Measurements from ENCODE around the gene GINS3.
"Not testable (repeated sequence)": the region's sequence is repeated elsewhere in the genome, so short reads cannot be mapped to it uniquely, and the experiment has no call there.

The GINS3 gene

GRCh38 chr16:58393138-58393504, 850 bp downstream of the GINS3 start:
- no peak for DNase-seq

- DNase-seq, result not testable (repeated sequence)
Measured at GRCh38 chr16:58396897-58397296, 4.6 kb downstream of the GINS3 start.

- no peak for DNase-seq
Measured at GRCh38 chr16:58399718-58400633, 7.7 kb downstream of the GINS3 start.

DNA sequence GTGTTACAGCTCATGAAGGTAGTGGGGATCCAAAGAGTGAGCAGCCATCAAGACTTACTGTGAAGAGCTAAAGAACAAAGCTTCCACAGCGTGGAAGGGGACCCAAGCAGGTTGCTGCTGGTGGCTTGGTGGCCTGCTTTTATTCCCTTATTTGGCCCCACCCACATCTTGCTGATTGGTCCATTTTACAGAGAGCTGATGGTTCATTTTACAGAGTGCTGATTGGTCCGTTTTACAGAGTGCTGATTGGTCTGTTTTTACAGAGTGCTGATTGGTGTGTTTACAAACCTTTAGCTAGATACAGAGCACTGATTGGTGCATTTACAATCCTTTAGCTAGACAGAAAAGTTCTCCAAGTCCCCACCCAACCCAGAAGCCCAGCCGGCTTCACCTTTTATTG, 9.0 kb downstream of the GINS3 start:
- not testable (repeated sequence) for DNase-seq

DNA sequence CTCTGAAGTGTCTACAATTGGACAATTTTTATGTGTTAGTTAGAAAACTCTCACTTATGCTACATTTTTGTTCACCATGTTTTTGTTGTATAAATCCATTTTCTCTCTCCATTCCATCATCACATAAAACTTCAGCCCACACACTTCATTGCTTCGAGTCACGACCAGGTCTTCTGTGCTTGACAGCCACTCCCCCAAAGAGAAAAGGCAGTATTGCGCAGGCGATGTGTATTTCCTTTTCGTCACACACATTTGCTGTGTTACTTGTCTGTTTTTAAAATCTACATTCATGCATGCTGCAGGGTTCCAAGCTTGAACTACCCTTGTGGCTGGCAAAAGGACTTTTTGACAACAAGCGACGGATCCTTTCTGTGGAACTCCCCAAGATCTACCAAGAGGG, 10.5 kb downstream of the GINS3 start:
- no peak for DNase-seq

DNA sequence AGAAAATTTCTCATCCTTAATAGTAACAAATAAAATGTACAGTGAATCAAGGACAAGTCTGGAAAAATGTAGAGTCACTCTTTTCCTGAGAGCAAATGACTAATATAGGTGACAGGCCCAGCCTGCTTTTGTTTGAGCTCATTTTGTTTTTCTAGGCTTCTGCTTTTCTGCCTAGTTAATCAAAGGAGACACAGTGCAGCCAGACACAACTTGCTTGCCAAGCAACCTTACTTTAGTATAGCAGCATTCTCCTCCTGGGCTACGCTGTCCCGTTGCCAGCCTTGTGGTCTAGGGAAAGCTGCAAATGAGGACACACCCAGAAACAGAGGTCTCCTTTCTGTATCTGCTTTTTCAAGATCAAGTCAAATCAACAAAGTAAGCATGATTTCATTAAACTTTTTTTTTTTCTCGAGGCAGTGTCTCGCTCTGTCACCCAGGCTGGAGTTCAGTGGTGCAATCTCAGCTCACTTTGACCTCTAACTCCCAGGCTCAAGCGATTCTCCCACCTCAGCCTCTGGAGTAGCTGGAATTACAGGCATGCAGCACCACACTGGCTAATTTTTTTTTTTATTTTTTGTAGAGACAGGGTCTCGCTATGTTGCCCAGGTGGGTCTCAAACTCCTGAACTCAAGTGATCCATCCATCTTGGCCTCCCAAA, 17.2 kb downstream of the GINS3 start:
- DNase-seq, result no peak

DNA sequence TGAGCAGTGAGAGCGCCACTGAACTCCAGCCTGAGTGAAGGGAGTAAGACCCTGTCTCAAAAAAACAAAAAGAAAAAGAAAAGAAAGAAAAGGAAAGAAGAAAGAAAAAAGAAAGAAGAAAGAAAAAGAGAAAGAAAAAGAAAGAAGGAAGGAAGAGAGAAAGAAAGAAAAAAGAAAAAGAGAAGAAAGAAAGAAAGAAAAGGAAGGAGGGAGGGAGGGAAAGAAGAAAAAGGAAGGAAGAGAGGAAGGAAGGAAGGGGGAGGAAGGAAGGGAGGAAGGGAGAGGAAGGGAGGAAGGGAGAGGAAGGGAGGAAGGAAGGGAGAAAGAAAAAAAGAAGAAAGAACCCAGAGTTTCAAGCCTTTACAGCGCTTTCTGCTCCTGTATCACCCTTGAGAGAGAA, 19.1 kb downstream of the GINS3 start:
- DNase-seq, result no peak

- DNase-seq, result no peak
Measured at GRCh38 chr16:58411736-58412614, 19.7 kb downstream of the GINS3 start.

GRCh38 chr16:58412615-58412970, 20.3 kb downstream of the GINS3 start:
- DNase-seq, result not testable (repeated sequence)

DNA sequence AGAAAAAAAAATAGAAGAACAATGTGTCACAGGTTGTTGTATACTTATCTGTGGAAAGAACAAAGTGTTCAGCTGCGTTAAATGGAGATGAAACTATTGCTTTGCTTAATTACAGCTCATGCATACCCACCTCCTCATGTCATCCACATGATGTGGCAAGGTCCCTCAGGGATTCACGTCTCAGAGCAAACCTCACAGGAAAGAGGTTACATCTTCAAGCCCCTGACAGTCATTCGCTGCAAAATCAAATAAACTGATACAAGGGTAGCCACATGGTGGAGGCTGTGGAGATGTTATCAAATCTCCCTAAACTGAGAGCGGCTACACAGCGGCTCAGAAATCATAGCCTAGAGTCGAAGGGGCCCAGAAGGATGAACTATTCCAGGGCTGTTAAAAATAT, 21.1 kb downstream of the GINS3 start:
- DNase-seq, result no peak

DNA sequence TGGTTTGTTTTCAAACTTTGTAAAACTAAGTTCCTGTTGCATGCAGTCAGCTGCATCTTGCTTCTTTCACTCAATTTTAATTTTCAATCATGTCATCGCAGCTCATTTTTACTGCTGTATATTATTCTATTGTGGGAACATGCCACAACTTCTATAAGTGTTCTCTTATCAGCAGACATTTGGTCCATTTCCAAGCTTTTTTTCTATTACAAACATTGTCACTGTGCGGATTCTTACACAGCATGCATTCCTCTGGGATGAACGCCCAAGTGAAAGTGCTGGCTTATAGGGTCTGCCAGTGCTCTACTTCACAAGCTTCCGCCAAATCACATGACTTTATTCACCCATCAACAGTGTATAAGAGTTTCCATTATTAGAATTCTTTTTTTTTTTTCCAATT, 22.7 kb downstream of the GINS3 start:
- no peak for DNase-seq

GRCh38 chr16:58415961-58416360, 23.7 kb downstream of the GINS3 start:
- not testable (repeated sequence) for DNase-seq

- no peak for DNase-seq
Measured at GRCh38 chr16:58417035-58417434, 24.8 kb downstream of the GINS3 start.

GRCh38 chr16:58417600-58417999, 25.3 kb downstream of the GINS3 start:
- DNase-seq, result no peak

DNA sequence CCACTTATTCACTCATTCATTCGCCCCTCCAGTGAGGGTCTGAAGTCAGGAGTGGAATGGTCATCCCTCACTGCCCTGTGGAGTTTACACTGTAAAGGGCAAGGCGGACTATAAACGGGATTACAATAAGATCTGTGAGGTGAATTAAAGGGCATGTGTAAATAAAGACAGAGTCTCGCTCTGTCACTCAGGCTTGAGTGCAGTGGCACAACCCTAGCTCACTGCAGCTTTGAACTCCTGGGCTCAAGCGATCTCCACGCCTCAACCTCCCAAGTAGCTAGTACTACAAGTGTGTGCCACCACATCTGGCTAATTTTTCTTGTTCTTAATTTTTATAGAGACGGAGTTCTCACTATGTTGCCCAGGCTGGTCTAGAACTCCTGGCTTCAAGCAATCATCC, 25.8 kb downstream of the GINS3 start:
- DNase-seq, result no peak

DNA sequence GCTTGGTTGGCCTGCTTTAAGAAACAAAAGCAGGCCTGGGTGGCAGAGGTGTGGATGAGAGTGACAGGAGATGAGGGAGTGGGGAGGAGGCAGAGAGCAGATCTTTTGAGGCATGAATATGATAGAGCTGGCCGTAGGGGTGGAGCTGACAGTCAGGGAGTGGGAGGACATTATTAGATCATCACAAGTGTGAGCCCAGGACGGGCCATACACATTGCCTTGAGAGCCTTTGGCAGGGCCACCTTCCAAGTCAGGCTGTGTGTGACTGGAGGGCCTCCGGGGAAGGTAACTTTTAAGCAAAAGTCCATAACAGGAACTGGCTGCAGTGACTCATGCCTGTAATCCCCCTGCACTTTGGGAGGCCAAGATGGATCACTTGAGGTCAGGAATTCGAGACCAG, 26.3 kb downstream of the GINS3 start:
- no peak for DNase-seq

DNA sequence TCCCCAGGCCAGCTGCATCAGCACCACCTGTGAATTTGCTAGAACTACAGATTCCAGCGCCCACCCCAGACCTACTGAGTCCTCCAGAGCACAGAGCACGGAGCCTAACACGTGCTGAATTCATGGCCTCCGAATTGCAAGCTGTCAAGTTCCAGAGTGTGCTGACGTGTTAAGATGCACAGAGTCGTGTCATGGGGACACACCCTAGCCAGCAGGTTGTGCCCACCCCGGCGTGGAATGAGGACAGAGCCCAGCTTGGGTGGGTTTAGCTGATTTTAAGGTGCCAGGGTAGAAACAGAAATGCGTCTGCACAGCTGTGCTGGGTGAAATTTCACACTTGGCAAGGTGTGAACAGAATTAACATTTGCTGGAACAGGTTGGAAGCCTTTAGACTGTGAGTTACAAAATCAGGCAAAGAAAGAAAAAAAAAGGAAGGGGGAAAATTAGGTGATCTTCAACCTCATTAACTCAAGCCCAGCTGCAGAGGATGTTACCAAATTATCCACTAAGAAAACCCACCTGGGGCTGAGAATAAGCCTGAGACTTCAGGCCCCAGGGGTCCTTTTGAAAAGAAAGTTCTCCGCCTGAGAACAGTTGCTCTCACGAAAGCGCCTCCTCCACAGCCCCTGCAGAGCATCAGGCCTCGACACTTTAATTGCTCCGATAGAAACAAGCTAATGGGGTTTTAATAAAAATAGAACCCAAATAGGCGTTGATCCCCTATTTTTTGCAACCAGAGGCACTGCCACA, 27.1 kb downstream of the GINS3 start:
- no peak for DNase-seq

DNA sequence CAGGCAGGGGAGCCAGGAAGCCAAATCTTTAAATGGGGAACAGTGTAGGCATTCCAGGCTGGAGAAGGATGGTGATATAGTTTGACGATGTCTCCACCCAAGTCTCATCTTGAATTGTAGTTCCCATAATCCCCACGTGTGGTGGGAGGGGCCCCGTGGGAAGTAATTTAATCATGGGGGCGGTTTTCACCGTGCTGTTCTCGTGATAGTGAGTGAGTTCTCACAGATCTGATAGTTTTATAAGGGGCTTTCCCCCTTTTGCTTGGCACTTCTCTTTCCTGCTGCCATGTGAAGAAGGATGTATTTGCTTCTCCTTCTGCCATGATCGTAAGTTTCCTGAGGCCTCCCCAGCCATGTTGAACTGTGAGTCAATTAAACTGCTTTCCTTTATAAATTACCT, 28.8 kb downstream of the GINS3 start:
- no peak for DNase-seq

DNA sequence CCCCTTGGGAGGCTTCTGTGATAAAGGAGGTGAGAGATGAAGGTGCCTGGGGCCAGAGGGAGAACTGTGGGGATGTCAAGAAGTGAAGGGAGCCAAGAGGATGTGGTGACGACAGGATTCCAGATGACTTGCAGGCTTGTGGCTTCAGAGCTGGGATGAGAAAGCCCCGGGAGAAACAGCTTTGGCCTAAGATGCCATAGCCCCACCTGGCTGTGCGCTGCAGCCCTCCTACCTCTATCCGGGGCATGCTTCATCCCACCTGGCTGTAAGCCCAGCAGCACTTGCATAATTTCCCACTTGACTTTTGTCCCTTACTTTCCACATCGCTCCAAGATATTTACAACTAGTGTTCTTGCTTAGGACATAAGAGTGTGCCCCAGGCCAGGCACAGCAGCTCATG, 29.3 kb downstream of the GINS3 start:
- no peak for DNase-seq

DNA sequence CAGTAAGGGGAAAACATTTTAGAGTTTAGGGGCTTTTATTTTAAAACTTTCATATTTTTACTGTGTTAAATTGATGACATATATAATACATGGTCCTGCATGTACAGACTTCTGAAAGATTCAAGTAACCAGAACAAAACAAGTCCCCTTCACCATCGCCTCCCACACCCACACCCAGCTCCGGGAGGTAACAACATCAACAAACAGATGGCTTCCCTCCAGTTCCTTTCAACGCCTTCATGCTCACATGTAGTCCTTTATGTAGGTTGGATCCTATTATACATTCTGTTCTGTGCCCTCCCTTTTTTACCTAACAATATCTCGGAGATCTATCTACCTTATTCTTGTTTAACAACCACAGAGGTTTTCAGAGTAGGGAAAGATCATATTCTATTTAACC, 30.5 kb downstream of the GINS3 start:
- DNase-seq, result no peak

GRCh38 chr16:58425245-58425644, 33.0 kb downstream of the GINS3 start:
- DNase-seq, result no peak

DNA sequence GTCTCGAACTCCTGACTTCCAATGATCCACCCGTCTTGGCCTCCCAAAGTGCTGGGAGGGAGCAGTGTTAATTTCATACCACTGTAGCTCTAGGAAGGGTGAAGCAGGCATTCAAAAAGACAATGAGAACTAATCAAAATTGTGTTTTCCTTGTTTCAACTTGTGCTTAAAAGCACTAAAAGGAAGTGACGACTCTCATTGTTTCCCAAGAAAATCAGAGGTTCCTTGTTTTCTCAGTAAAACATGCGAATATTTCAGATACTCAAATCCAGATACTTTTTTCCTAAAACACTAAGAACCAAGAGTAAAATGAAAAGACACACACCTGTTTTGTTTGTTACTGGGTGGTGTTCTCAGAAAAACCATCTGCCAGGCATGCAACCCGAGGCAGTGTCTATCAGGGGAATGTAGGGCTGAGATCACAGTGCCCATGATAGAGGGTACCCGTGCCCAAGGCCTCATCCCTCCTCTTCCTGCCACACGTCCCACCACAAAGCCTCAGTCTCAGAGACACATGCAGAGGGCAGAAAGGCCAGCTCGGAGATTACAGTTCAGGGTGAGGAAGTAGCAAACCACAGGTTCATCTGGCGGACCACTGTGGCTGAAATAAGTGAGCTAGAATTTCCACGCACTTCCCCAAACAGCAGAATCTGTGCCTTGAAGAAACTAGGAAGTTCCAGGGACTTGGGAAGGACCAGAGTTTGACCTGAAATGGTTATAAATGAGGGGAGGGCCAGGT, 33.7 kb downstream of the GINS3 start:
- DNase-seq, result no peak
